Suprapubic skin (tissue), 4 donors: ENCODE data around the gene CORO2A. TPM values are rescaled to one million over a fixed set of nuclear protein-coding genes. Genes with fewer than 3 reads are reported as not detected.
A peak's percentile ranks its signal among the peaks of the same experiment; 100 is the strongest.

Experiments
- DNase-seq, 2 donors: peaks; one replicate each; pipeline ENCODE4 v3.0.0-alpha.2; 2019; ENCODE audit warnings: low spot score in 2 of 2
- H3K27ac ChIP-seq: fragments of 200-600 bp; sonication (generic); one replicate; pipeline ENCODE4 v1.5.1; 2019
- H3K27me3 ChIP-seq: fragments of 200-600 bp; sonication (generic); one replicate; pipeline ENCODE4 v1.5.1; 2019
- H3K36me3 ChIP-seq: fragments of 200-600 bp; sonication (generic); one replicate; pipeline ENCODE4 v1.5.1; 2019
- H3K4me1 ChIP-seq: fragments of 200-600 bp; sonication (generic); one replicate; pipeline ENCODE4 v1.5.1; 2019
- H3K4me3 ChIP-seq: fragments of 200-600 bp; sonication (generic); one replicate; pipeline ENCODE4 v1.5.1; 2019; ENCODE audit warnings: mild to moderate bottlenecking
- H3K9me3 ChIP-seq: fragments of 200-600 bp; sonication (generic); one replicate; pipeline ENCODE4 v1.5.1; 2019
- EP300 ChIP-seq: sonication (generic); formaldehyde crosslinking; IDR thresholded peaks from one replicate; pipeline ENCODE4 v1.6.1; 2017; ENCODE audit warnings: antibody characterized with exemption
- POLR2A ChIP-seq, 2 donors: fragments of 450-650 bp; IDR thresholded peaks; one replicate each; pipeline ENCODE4 v1.6.1; 2017; ENCODE audit warnings: antibody characterized with exemption in 2 of 2, mild to moderate bottlenecking in 2 of 2, moderate library complexity in 2 of 2
- POLR2AphosphoS5 ChIP-seq, 3 donors: sonication (generic); formaldehyde crosslinking; IDR thresholded peaks; one replicate each; pipeline ENCODE4 v1.6.1; 2017; ENCODE audit warnings: antibody characterized with exemption in 3 of 3
- WGBS: methylation state at CpG from one replicate; pipeline ENCODE4 v1.1.5; 2018; 5-methylcytosine and 5-hydroxymethylcytosine counted together
- total RNA-seq, 4 donors: library from RNA; depleted of rRNA; stranded (reverse); fragments of >200 nt; gene quantifications; one replicate each; pipeline ENCODE4 v1.1.0, GENCODE V29; 2016
- TF ChIP-seq, protein P1 (sequence below), 2 donors: fragments of 200-600 bp in 1 of 2; fragments of 450-650 bp in 1 of 2; sonication (generic) in 1 of 2; IDR thresholded peaks; one replicate each; pipeline ENCODE4 v1.5.1; 2016 to 2019; ENCODE audit warnings: antibody characterized with exemption in 2 of 2, mild to moderate bottlenecking in 1 of 2, moderate library complexity in 1 of 2

The CORO2A gene
- total RNA-seq, 4 donors from 2014 or later, result 17.5 to 25.0 (median 19.9) TPM

- no peaks in the 10 kb centered on the region for H3K27me3 ChIP-seq
- peaks cover 63% of the 10 kb centered on the region for H3K36me3 ChIP-seq
- no peak overlapping the region for H3K27ac ChIP-seq
- no peaks in the 10 kb centered on the region for H3K9me3 ChIP-seq
- DNase-seq, result no peak
- no peak for TF ChIP-seq POLR2AphosphoS5 (IDR thresholded peaks at IDR 0.05)
- no peak for TF ChIP-seq POLR2A (IDR thresholded peaks at IDR 0.05)
- no peak for TF ChIP-seq EP300
- TF ChIP-seq, protein P1, sequence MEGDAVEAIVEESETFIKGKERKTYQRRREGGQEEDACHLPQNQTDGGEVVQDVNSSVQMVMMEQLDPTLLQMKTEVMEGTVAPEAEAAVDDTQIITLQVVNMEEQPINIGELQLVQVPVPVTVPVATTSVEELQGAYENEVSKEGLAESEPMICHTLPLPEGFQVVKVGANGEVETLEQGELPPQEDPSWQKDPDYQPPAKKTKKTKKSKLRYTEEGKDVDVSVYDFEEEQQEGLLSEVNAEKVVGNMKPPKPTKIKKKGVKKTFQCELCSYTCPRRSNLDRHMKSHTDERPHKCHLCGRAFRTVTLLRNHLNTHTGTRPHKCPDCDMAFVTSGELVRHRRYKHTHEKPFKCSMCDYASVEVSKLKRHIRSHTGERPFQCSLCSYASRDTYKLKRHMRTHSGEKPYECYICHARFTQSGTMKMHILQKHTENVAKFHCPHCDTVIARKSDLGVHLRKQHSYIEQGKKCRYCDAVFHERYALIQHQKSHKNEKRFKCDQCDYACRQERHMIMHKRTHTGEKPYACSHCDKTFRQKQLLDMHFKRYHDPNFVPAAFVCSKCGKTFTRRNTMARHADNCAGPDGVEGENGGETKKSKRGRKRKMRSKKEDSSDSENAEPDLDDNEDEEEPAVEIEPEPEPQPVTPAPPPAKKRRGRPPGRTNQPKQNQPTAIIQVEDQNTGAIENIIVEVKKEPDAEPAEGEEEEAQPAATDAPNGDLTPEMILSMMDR (IDR thresholded peaks at IDR 0.05), result no peak
- no peak overlapping the region for H3K4me3 ChIP-seq
- 84% methylated on average over 6 of the region's 6 CpGs for WGBS
- peaks cover 13% of the 10 kb centered on the region for H3K4me1 ChIP-seq
These were observed 32.6 kb upstream of the CORO2A start for GRCh38 chr9:98225015-98225442.

- DNase-seq, result no peak
- peaks cover 59% of the 10 kb centered on the region for H3K36me3 ChIP-seq
- H3K4me1 ChIP-seq, result peaks cover 13% of the 10 kb centered on the region
- TF ChIP-seq, protein P1 (IDR thresholded peaks at IDR 0.05), result no peak
- TF ChIP-seq POLR2A (IDR thresholded peaks at IDR 0.05) (no peak), EP300 (no peak), POLR2AphosphoS5 (IDR thresholded peaks at IDR 0.05) (no peak)
- 28% methylated on average over 5 of the region's 5 CpGs for WGBS
- no peak overlapping the region for H3K4me3 ChIP-seq
- peak overlapping the region; percentile 45 for H3K27ac ChIP-seq
- no peaks in the 10 kb centered on the region for H3K9me3 ChIP-seq
- no peaks in the 10 kb centered on the region for H3K27me3 ChIP-seq
These were observed 30.7 kb upstream of the CORO2A start for GRCh38 chr9:98222885-98223691.

DNA sequence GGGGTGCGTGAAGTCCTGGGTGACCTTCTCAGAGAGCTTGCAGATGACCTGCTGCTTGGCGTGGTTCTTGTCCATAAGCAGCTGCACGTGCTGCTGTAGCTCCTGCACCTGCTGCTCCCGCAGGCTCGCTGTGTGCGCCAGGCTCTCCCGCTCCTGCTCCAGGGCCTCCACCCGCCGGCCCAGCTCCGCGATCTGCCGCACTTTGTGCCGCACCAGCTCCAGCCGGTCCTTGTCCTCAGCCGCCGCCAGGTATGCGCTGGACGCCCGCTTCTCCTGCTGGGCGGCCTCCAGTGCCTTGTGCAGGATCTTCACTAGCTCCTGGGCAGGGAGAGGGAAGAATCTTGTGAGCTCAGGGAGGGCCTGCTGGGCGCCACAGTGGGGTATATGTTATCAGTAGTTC is 28.5 kb upstream of the CORO2A start:
- WGBS, result 94% methylated on average over 21 of the region's 21 CpGs
- H3K4me3 ChIP-seq, result no peak overlapping the region
- H3K27ac ChIP-seq, result no peak overlapping the region
- TF ChIP-seq EP300 (no peak), POLR2A (IDR thresholded peaks at IDR 0.05) (no peak)
- H3K36me3 ChIP-seq, result peaks cover 54% of the 10 kb centered on the region
- no peaks in the 10 kb centered on the region for H3K27me3 ChIP-seq
- H3K9me3 ChIP-seq, result no peaks in the 10 kb centered on the region
- DNase-seq, result no peak
- H3K4me1 ChIP-seq, result peaks cover 13% of the 10 kb centered on the region

DNA sequence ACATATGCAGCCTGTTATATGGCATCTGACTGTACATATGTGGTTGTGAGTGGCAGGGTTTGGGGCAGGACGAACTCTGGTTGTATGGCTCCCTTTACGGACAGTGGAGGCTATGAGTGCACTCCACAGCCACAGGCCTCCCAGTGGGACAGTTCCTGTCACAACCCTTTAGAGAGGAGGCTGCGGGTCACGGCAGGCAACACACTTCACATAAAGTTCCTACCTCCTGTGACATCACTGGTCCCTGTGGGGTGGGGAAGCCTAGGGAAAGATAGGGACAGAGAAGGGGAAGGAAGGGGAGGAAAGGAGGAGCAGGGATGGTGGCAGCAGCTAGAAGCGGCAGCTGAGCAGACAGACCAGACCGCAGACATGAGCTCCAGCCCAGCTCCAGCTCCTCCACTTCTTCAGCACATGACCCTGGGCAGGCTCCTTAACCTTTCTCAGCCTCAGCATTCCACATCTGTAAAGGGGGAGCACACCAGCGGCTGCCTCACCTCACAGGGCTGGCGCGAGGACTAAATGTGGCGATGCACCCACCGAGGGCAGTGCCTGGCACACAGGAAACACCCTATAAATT is 27.4 kb upstream of the CORO2A start:
- no peak for DNase-seq
- Histone ChIP-seq H3K27me3 (no peaks in the 10 kb centered on the region), H3K9me3 (no peaks in the 10 kb centered on the region), H3K4me1 (peaks cover 23% of the 10 kb centered on the region), H3K27ac (no peak overlapping the region), H3K36me3 (peaks cover 51% of the 10 kb centered on the region), H3K4me3 (no peak overlapping the region)
- TF ChIP-seq POLR2AphosphoS5 (IDR thresholded peaks at IDR 0.05) (no peak), POLR2A (IDR thresholded peaks at IDR 0.05) (no peak), EP300 (no peak)
- TF ChIP-seq, protein P1 (IDR thresholded peaks at IDR 0.05), result no peak
- 93% methylated on average over 8 of the region's 11 CpGs for WGBS

DNA sequence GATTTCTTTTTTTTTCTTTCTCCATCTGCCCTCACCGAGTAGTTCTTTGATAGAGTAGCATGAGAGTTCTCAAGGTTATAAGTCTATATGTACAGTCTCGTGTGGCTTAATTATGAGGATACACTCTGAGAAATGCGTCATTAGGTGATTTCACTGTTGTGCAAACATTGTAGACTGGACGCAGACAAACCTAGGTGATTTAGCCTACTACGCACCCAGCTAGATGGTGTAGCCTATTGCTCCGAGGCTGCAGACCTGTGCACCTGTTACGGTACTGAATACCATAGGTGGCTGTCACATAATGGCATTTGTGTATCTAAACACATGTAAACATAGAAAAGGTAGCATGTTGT is 26.9 kb upstream of the CORO2A start:
- Histone ChIP-seq H3K9me3 (no peaks in the 10 kb centered on the region), H3K27ac (no peak overlapping the region), H3K4me1 (peaks cover 28% of the 10 kb centered on the region), H3K27me3 (no peaks in the 10 kb centered on the region), H3K4me3 (no peak overlapping the region), H3K36me3 (peaks cover 51% of the 10 kb centered on the region)
- TF ChIP-seq POLR2AphosphoS5 (IDR thresholded peaks at IDR 0.05), result no peak
- 98% methylated on average over 7 of the region's 7 CpGs for WGBS
- no peak for DNase-seq

GRCh38 chr9:98218562-98219363 is 26.3 kb upstream of the CORO2A start:
- WGBS, result 91% methylated on average over 11 of the region's 11 CpGs
- TF ChIP-seq POLR2A (IDR thresholded peaks at IDR 0.05) (no peak), POLR2AphosphoS5 (IDR thresholded peaks at IDR 0.05) (no peak), EP300 (no peak)
- TF ChIP-seq, protein P1 (IDR thresholded peaks at IDR 0.05), result no peak
- Histone ChIP-seq H3K9me3 (no peaks in the 10 kb centered on the region), H3K4me1 (peaks cover 26% of the 10 kb centered on the region), H3K4me3 (no peak overlapping the region), H3K27me3 (no peaks in the 10 kb centered on the region), H3K27ac (no peak overlapping the region), H3K36me3 (peaks cover 51% of the 10 kb centered on the region)
- DNase-seq, result no peak
